AG09309 (cell line): ENCODE results near the gene NXPH1.

ENCODE experiments used
- DNase-seq: peaks from one replicate; pipeline ENCODE4 v3.0.0-alpha.2; 2010; ENCODE audit warnings: low read depth
- H3K4me3 ChIP-seq: 2 replicates; pipeline ENCODE4 v1.5.1; 2011; ENCODE audit warnings: mild to moderate bottlenecking, low read depth, low read length, moderate library complexity; ENCODE audit not compliant: control insufficient read depth
- CTCF ChIP-seq: IDR thresholded peaks from 2 replicates; pipeline ENCODE4 v1.5.1; 2011; ENCODE audit warnings: mild to moderate bottlenecking, low read depth, low read length, inconsistent platforms; ENCODE audit not compliant: insufficient read depth, control insufficient read depth; ENCODE audit errors: missing control alignments

NXPH1 gene

DNA sequence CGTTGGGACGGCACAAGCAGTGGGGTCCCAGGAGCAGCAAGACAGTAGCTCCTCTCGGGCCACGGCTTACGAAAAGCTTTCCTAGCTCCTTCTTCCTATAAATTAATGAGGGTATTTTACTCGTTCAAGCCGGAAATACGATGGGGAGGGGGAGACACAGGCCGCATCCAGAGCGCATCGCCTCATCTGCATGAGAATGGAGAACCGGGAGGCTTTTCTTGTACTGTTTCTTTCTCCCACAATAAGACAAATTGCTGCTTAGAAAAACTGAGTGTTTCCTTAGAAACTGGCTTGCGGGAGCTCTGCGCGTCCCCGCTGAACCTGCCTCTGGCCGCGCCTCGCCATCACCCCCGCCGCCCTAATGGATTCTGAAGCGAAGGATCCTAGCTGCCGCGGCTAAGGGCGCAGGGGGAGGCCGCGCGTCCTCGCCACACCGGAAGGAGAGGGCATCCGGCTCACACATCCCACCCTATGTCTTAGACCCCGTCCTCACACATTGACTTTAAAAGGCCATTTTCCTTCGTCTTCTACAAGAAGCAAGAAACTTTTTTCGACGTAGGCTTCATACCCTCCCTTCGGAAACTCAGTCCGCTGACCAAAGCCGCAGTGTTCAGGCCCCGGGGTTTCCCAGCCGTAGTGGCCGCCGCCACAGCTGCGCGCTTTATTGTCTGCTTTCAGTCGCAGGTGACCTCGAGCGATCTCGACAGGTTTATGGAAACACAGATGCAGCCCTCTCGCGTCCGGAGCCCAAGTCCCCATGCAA, 8.8 kb downstream of the NXPH1 start:
- H3K4me3 ChIP-seq = no peak overlapping the region
- no peak for DNase-seq
- TF ChIP-seq CTCF = no peak

DNA sequence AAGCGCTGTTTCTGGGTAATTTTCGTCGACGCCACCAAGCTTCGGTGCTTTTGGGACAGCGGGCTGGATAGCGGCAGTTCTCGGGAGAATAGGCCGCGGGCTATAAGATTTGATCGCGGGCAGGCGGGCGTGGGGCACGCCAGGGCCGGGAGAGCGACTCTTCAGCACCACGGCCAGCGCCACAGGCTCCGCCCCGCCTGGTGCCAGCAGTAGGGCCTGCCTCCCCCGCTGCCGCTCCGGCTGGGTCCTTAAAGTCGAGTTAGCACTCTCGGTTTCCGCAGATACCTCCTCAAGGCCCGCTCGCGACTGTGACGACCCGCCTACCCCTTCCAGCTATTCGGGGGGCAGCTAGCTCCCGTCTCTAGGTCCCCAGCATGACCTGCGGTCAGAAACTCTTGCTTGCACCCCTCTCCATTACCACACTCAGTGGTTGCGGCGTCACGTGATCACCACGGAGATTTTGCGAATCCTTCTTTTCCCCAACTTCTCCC, 9.4 kb downstream of the NXPH1 start:
- no peak for TF ChIP-seq CTCF
- no peak overlapping the region for H3K4me3 ChIP-seq
- DNase-seq = no peak

DNA sequence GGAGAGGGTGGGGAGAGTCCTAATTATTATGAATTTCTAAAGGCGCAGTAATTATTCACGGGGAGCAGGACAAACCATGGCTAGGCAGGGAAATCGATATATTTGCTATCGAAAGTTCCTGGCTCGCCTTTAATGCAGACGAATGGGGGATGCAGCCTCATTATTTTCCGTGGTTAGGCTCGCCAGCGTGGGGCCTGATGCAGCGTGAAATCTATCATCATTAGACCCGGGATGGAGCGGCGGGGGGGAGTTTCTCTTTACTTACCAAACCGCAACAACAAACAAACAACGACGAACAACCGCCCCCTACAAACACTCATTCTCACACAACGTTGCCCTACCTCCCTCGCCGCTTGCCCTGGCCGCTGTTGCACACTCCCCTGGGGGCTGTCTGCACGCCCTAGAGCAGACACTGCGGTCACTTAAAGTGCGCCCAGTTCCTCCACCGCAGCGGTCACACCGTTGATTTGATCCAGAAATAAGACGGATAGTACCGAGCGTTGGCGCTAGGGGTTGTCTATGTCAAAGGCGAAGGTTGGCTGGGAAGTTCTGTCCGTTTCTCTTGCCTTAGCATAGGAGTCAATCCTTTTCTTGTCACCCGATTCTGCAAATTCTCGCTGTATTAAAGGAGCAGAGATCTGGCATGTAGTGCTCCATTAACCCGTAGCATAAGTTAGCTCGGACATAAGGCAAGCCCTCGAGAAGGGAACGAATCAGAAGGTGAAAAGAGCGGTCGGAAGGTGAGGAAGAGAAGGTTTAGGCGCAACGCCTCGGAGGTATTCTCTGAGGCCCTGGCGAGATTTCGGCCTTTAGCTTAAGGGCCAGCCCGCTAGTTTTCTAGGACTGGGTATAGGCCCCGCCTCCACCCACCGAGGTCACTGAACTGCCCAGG, 10.4 kb downstream of the NXPH1 start:
- no peak for DNase-seq
- no peak for TF ChIP-seq CTCF
- no peak overlapping the region for H3K4me3 ChIP-seq

DNA sequence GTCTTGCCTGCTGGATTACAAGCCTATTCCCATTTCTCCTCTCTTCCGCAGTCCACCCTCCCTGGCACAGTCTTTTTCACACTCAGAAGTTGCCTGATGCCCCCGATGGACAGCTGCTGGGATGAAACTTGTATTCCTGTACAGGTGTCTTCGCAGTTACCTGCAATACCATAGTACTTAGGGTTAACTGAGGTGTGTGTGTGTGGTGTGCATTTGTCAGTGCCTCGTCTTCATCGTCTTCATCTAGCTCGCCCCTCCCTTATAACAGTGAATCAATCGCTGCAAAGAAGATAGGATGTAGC, 11.0 kb downstream of the NXPH1 start:
- H3K4me3 ChIP-seq = no peak overlapping the region
- DNase-seq = no peak
- TF ChIP-seq CTCF = no peak

DNA sequence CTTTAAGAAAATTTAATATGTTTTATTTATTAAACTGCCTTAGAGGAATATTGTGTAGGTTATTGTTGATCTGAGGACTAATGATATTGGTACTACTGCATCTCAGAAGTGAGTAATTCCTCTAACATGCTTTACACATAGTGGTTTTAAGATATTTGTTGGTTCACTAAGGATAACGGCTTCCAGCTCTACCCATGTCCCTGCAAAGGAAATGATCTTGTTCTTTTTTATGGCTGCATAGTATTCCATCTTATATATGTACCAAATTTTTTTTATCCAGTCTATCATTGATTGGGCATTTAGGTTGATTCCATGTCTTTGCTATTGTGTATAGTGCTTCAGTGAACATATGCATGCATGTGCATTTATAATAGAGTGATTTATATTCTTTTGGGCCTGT, 20.1 kb downstream of the NXPH1 start:
- TF ChIP-seq CTCF = no peak
- no peak for DNase-seq
- no peak overlapping the region for H3K4me3 ChIP-seq

- DNase-seq = no peak
- no peak overlapping the region for H3K4me3 ChIP-seq
- TF ChIP-seq CTCF = no peak
These were observed 22.0 kb downstream of the NXPH1 start for GRCh38 chr7:8455426-8455825.
